ENCODE results near the gene FAM9C.

FAM9C gene

GRCh38 chrX:13007519-13008188, 36.8 kb downstream of the FAM9C start:
- DNase-seq = no peak

GRCh38 chrX:13005661-13006473, 38.6 kb downstream of the FAM9C start:
- DNase-seq = no peak

- no peak for DNase-seq
Observed at GRCh38 chrX:13001961-13002671, 42.3 kb downstream of the FAM9C start.

GRCh38 chrX:13001097-13001496, 43.3 kb downstream of the FAM9C start:
- no peak for DNase-seq

- no peak for DNase-seq
Observed at GRCh38 chrX:13000301-13000811, 44.1 kb downstream of the FAM9C start.

- no peak for DNase-seq
Observed at GRCh38 chrX:12999422-12999821, 45.0 kb downstream of the FAM9C start.

- no peak for DNase-seq
Observed at GRCh38 chrX:12997906-12998687, 46.3 kb downstream of the FAM9C start.

GRCh38 chrX:12996934-12997435, 47.4 kb downstream of the FAM9C start:
- DNase-seq = no peak

- DNase-seq = no peak
Observed at GRCh38 chrX:12994321-12994720, 50.1 kb downstream of the FAM9C start.

- no peak for DNase-seq
Observed at GRCh38 chrX:12993826-12994225, 50.6 kb downstream of the FAM9C start.

- DNase-seq = no peak
Observed at GRCh38 chrX:12992544-12993118, 51.8 kb downstream of the FAM9C start.

- DNase-seq = no peak
Observed at GRCh38 chrX:12991575-12991974, 52.8 kb downstream of the FAM9C start.

GRCh38 chrX:12989461-12989860, 55.0 kb downstream of the FAM9C start:
- DNase-seq = no peak

GRCh38 chrX:12988797-12989196, 55.6 kb downstream of the FAM9C start:
- DNase-seq = no peak

- no peak for DNase-seq
Observed at GRCh38 chrX:12987900-12988594, 56.4 kb downstream of the FAM9C start.

GRCh38 chrX:12987340-12987739, 57.1 kb downstream of the FAM9C start:
- DNase-seq = no peak

- DNase-seq = no peak
Observed at GRCh38 chrX:12986886-12987285, 57.5 kb downstream of the FAM9C start.

- no peak for DNase-seq
Observed at GRCh38 chrX:12986164-12986779, 58.1 kb downstream of the FAM9C start.

All from right kidney (tissue), 1 donor.